NCI-H82 treated with DMSO at 0.1 percent for 48 hours (cell line): Measurements from ENCODE around the gene THSD4.

Source experiments
- DNase-seq: peaks from one replicate; lab custom pipeline; 2025; ENCODE audit not compliant: unreplicated experiment; lab: John Stamatoyannopoulos, UW

Gene THSD4

GRCh38 chr15:71677352-71677751 lies 562.1 kb downstream of the THSD4 start:
- DNase-seq: no peak

DNA sequence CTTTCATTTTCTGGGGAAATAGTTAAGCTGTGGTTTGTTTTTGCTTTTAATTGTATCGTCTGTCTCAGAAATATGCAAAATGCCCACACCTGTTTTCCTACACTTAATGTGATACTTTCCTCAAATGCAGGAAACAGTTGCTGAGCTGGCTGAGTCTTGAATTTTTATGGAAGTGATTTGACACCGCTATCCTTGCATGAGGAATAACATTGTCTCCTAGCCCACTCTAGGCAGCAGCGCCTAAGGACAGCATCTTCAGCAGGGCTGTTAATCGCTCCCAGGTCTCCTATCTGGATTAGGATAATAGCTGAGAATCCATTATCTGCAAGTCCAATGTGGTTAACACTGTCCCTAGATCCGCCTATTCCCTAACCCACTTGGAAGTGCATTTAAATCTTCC lies 562.5 kb downstream of the THSD4 start:
- DNase-seq: peak; percentile 38

DNA sequence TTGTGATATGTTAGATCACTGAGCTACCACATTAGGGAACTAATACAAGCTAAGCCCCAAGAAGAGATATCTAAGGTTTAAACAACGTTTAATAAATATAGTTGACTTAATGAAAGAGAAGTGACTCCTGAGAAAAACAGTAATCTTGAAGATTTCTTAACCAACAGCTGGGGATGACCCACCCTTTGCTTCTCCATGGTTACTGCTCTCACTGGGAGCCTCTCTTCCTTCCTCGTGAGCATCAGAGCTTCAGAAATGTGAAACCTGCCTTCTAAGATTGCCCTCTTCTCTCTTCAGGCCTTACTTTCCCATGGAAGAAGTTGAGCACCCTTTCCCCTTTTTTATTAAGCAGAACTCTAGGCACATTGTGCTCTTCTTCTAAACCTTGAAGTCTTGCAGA lies 562.9 kb downstream of the THSD4 start:
- DNase-seq: no peak

DNA sequence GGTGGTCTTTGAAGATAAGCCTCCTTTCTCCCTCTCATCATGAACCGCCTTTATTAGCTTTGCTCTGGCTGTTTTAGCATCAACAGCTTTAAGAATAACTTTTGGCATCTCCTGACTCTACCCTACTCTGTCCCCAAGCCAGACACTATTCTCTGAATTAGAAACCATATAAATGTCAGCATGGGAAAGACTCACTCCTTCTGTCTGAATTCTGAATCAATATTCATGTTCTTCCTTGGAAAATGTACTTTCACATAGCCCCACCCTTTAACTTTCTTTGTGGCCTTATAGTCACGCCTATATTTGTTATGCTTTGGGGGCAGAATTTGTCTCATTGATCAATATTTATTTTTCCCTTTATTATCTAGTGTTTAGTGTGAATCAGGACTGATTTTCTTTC lies 563.3 kb downstream of the THSD4 start:
- DNase-seq: no peak

DNA sequence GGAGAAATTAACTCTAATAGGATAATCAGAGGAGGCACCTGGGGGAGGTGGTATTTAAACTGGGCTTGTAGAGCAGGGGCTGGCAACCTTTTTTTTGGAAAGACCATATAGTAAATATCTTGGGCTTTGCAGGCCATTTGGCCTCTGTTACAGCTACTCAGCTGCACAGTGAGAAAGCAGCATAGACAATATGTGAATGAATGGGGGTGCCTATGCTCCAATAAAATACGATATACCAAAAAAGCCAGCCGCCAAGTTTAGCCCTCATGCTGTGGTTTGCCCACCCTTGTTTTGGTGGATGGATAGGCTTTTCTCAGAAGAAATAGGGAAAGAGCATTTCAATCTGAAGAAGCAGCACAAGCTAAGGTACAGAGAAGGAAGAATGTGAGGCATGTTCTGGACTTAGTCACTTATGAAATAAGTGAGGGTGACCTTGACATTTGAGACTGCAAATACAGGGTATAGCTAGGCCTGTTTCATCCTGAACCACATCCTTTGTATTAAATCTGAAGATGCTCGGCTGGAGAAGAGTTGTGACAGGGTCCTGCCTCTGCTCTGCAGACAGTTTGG lies 564.0 kb downstream of the THSD4 start:
- no peak for DNase-seq

GRCh38 chr15:71679793-71680353 lies 564.6 kb downstream of the THSD4 start:
- DNase-seq: no peak

GRCh38 chr15:71682001-71682400 lies 566.7 kb downstream of the THSD4 start:
- no peak for DNase-seq

GRCh38 chr15:71683411-71684274 lies 568.4 kb downstream of the THSD4 start:
- DNase-seq: no peak

DNA sequence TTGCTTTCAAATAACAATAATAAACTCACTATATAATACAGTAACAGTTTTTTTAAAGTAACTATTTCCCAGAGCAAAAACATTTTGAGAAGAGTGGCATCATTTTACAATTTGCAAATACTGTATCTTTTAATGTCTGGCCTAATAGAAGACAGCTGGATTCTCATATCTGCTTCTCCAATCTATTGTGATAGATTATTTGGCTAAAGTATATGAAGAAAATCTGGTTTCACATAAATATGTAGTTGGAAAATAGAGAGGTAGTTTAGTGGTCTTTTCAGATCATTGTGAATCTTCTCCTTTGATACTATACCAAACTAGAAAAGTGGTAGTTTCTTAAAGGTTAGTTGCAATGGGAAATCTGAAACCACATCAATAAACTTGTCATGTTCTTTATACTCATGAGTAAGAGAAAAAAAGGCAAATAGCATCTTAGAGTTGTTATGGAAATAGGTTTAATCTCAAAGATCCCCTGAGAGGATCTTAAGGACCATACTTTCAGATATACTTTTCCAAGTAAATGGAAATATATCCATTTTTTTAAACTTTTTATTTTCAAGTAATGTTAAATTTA lies 570.2 kb downstream of the THSD4 start:
- DNase-seq: no peak

DNA sequence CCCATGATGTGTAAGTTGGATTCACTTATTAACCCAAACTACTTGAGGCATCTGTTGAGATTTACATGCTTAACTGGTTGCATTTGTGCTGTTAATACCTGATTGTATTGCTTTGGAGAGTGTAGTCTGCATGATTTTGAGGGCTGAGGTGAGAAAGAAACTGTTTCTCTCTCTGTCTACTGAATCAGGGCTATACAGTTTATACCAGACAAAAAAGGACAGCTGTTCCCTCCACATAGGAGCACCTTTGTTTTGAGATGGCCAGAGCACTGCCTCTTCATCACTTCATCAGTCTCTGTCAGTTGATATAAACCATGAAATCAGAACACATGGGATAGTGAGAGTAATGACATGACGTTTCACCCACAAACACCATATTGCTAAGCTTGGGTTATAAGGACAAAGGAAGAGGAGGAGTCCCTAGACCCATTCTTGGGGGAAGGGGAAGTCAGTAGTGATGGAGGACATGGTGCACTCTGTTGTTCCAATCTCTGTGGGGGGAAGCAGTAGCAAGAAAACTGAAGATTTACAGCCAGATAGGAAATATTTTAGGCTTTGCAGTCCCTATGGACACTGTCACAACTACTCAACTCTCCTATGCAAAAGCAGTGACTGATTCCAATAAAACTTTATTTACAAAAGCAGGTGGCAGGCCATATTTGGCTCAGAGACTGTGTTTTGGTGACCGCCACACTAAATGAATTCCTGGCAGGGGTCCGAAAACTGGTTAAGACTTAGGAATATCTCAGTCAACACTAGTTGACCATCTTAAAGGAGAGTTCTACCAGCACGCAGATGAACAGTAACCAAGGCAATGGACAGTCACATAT lies 571.2 kb downstream of the THSD4 start:
- DNase-seq: no peak

DNA sequence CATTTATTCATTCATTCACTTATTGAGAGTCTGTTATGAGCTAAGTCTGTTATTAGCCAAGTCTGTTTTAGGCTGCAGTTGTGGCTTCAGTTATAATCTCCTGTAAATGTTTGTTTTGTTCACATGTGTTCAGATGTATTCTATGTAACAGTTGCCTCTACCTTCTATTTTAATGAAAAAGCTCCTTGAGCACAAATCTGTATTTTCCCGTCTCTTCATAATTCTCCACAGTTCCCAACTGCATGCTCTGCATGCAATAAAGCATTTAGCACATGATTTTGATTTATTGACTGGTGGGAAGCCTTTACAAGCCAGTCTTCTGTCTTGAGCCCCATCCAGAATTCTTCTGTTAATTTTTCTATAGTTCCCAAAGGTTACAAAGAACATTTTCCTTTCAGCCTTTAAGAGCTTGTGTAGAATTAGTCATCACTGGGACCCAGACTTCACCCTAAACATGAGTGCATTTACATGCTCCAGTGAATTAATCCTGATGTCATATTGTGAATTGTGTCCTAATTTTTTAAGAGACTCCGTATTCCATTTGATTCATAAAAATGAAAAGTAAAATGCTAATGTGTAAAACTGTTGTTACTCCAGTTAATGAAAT lies 572.7 kb downstream of the THSD4 start:
- DNase-seq: no peak

DNA sequence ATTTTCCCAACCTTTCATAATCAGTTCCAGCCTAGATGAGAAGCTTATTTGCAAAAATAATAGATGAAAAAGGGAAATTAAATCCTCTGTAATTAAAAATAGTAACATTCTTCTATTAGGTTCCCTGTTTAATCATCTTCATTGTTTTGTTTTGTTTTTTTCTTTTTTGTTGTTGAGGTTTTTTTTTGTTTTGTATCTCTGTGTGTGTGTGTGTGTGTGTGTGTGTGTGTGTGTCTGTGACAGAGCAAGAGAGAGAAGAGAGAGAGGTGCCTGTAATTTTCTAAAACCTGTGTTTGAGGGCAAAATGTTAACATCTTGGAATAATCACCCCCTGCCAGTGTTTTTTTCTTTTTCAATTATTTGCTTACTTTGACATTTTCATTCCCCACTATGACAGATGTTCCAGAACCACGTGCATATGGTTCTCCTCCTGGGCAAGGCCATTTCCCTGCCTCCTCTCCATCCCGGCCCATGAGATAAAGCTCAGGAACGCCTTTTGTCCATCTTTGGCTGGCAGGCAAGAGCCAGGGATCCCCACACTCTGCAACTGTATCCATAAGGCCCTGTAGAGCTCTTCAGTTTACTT lies 573.3 kb downstream of the THSD4 start:
- DNase-seq: no peak

- DNase-seq: no peak
Observed at GRCh38 chr15:71691081-71691457, 575.8 kb downstream of the THSD4 start.

DNA sequence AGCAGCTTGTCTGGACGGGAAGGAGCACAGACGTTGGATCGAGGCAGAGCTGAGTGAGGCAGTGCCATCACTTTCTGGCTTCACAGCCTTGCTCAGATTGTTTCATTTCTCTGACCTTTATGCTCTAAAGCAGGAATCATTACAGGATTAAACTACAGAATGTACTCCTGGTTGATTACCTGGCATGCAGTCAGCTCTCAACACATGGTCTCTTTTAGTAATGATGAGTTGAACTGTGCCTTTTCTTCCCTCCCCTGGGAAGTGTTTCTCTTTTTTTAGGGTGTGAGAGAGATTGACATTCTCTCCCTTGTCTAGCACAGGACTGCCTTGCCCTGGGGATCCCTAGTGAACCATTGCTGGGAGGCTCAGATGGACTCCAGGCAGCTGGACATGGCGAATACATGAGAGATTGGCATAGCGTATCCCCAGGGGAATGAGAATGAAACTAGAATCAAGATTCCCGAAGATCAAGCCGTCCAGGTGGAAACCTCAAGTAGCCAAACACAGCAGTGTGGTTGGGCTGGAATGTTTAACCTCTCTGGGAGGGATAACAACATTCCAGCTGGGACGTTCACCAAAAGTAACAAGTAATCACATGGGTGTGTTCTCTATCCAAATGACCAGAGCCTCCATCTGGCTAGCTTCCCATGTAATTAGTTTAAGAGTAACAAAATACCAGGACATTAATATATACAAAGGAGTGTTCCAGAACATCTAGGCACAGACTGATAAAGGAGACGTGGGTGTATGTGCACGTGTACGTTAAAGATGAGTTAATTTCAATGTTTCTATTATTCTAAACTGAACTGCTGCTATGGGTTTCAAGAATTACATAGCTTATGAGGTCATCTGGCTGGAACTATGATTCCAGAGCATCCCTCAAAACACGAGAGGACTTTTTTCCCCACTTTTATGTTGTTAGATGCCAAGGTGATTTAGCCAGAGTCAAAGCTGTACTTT lies 576.5 kb downstream of the THSD4 start:
- no peak for DNase-seq

DNA sequence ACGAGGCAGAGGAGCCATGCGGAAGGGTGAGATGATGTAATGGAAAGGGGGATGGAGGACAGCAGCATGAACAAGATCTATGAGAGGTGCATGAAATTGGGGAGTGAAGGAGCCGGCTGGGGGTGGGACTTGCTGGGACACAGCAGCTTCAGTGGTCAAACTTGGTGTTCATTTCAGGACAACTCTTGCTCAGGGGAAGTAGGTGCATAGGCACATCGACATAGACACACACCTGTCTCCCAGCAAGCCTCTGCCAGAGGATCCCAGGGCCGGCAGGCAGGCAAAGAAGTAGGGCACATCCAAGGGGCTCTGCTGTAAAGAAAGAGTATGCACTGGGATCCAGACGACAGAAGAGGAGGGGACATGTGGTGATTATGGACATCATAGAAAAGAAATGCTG lies 582.0 kb downstream of the THSD4 start:
- no peak for DNase-seq

GRCh38 chr15:71698030-71698429 lies 582.8 kb downstream of the THSD4 start:
- no peak for DNase-seq

DNA sequence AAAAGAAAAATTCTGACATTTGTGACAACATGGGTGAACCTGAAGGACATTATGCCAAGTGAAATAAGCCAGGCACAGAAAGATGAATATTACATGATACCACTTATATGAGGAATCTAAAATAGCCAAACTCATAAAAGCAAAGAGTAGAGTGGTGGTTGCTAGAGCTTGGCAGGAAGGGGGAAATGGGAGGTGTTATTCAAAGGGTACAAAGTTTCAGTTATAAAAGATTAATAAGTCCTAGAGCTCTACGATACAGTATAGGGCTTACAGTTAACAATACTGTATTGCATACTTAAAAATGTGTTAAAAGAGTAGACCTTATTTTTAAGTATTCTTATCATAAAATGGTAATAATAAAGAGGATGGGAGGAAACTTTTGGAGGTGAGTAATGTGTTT lies 583.5 kb downstream of the THSD4 start:
- no peak for DNase-seq

DNA sequence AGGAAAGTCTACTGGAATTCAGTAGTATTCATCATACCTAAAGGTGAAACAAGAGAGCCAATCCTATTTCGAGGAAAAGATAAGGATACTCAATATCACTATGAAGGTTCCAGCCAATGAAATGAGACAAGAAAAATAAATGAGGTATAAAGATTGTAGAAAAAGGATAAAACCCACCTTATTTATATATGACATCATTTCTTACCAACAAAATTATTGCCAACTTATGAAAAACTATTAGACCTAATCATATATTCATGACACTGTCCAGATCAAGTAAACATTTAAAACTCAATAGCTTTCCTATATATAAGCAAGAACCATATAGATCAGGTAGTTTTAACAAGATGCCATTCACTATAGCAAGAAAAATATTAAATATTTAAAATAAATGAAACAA lies 584.7 kb downstream of the THSD4 start:
- DNase-seq: no peak

- DNase-seq: no peak
Observed at GRCh38 chr15:71701808-71702207, 586.5 kb downstream of the THSD4 start.
